ENCODE measurements around the gene MAGED4B. TPM values are rescaled to one million over a fixed set of nuclear protein-coding genes. Genes with fewer than 3 reads are reported as not detected.
"Not testable (repeated sequence)": the region's sequence is repeated elsewhere in the genome, so short reads cannot be mapped to it uniquely, and the experiment has no call there.

The MAGED4B gene
- total RNA-seq, result 100 to 1,000 TPM; 132 to 225 TPM
- 153 TPM for polyA plus RNA-seq (2013, experiment 1 of 2)
- polyA plus RNA-seq (2013, experiment 2 of 2), result 118 TPM
- long read RNA-seq, experiment 1, partial matches to known transcripts, result 19 of 29 reads
- long read RNA-seq, experiment 1, other reads (novel, unspliced or antisense), result 4 of 29 reads
- long read RNA-seq, experiment 2, transcript MAGED4B-211 (13 exons, 2,482 nt), result minor isoform, 40 of 350 reads
- long read RNA-seq, experiment 2, transcript MAGED4B-201 (13 exons, 2,578 nt), result major isoform, 82 of 350 reads
- long read RNA-seq, experiment 2, partial matches to known transcripts, result 27 of 350 reads
- long read RNA-seq, experiment 2, other reads (novel, unspliced or antisense), result 196 of 350 reads
- long read RNA-seq, experiment 3, transcript MAGED4B-211 (13 exons, 2,482 nt), result minor isoform, 81 of 632 reads
- long read RNA-seq, experiment 3, transcript MAGED4B-201 (13 exons, 2,578 nt), result major isoform, 215 of 632 reads
- long read RNA-seq, experiment 3, transcript MAGED4B-202 (13 exons, 2,510 nt), result minor isoform, 9 of 632 reads
- long read RNA-seq, experiment 3, partial matches to known transcripts, result 32 of 632 reads
- long read RNA-seq, experiment 3, other reads (novel, unspliced or antisense), result 295 of 632 reads
- long read RNA-seq, experiment 4, partial matches to known transcripts, result 4 of 5 reads
- long read RNA-seq, experiment 4, other reads (novel, unspliced or antisense), result 0 of 5 reads

- not testable (repeated sequence) for H3K27ac ChIP-seq (ENCODE audit: low read depth, low read length); H3K9ac ChIP-seq (ENCODE audit: extremely low read depth, low read length, poor library complexity, severe bottlenecking); H3K4me1 ChIP-seq (ENCODE audit: control insufficient read depth, insufficient read depth, low read length); H3K36me3 Mint-ChIP-seq (ENCODE audit: low read depth); H3K27me3 ChIP-seq (ENCODE audit: control insufficient read depth, insufficient read depth, low read length, poor library complexity, severe bottlenecking); H3K36me3 ChIP-seq (ENCODE audit: control insufficient read depth, insufficient read depth, low read length); H3K9me3 ChIP-seq (ENCODE audit: control insufficient read depth, low read length); H3K9me3 Mint-ChIP-seq; H3K4me3 ChIP-seq (ENCODE audit: low read length); H3K27me3 Mint-ChIP-seq (ENCODE audit: insufficient read depth); H3K4me1 Mint-ChIP-seq; H3K27ac Mint-ChIP-seq; DNase-seq; H3K4me3 Mint-ChIP-seq
- WGBS, 2 experiments (ENCODE audit: insufficient coverage in 1 of 2, insufficient read length in 1 of 2), result no CpG with 5 or more reads among the region's 56 CpGs
These were observed at the start of gene MAGED4B for GRCh38 chrX:52068666-52069640. TSS of gene MAGED4B (minus strand) at chrX:52069183. CDS start at chrX:52068172, 1,011 bp downstream.

- no peaks in the 10 kb centered on the region for H3K4me1 ChIP-seq (ENCODE audit: control insufficient read depth, insufficient read depth, low read length)
- WGBS, 2 experiments (ENCODE audit: insufficient coverage in 1 of 2, insufficient read length in 1 of 2), result 89% methylated on average over 3 of the region's 3 CpGs; no CpG with 5 or more reads in 1 of the 2 experiments
- TF ChIP-seq CTCF (conservative IDR thresholded peaks at IDR 0.05), result no peak
These were observed 49.3 kb upstream of the MAGED4B start for GRCh38 chrX:52118262-52118661.

GRCh38 chrX:52082578-52082977, 13.6 kb upstream of the MAGED4B start:
- no peak overlapping the region for H3K9ac ChIP-seq (ENCODE audit: extremely low read depth, low read length, poor library complexity, severe bottlenecking)
- H3K27ac Mint-ChIP-seq, result no peak overlapping the region
- H3K9me3 ChIP-seq (ENCODE audit: control insufficient read depth, low read length), result no peaks in the 10 kb centered on the region
- H3K4me1 ChIP-seq (ENCODE audit: control insufficient read depth, insufficient read depth, low read length), result no peaks in the 10 kb centered on the region
- H3K9me3 Mint-ChIP-seq, result peaks cover 72% of the 10 kb centered on the region
- no peaks in the 10 kb centered on the region for H3K36me3 Mint-ChIP-seq (ENCODE audit: low read depth)
- H3K4me1 Mint-ChIP-seq, result no peaks in the 10 kb centered on the region
- H3K4me3 Mint-ChIP-seq, result no peak overlapping the region
- no peaks in the 10 kb centered on the region for H3K36me3 ChIP-seq (ENCODE audit: control insufficient read depth, insufficient read depth, low read length)
- no peak for DNase-seq
- no peaks in the 10 kb centered on the region for H3K27me3 ChIP-seq (ENCODE audit: control insufficient read depth, insufficient read depth, low read length, poor library complexity, severe bottlenecking)
- no peak overlapping the region for H3K4me3 ChIP-seq (ENCODE audit: low read length)
- H3K27ac ChIP-seq (ENCODE audit: low read depth, low read length), result no peak overlapping the region
- peaks cover 8% of the 10 kb centered on the region for H3K27me3 Mint-ChIP-seq (ENCODE audit: insufficient read depth)
- 73 to 91% methylated on average over 3 to 4 of the region's 4 CpGs for WGBS, 2 experiments (ENCODE audit: insufficient coverage in 1 of 2, insufficient read length in 1 of 2)
- no peak for TF ChIP-seq CTCF (conservative IDR thresholded peaks at IDR 0.05)

More at GRCh38 chrX:52118262-52118661, 49.3 kb upstream of the MAGED4B start:
- H3K27me3 Mint-ChIP-seq (ENCODE audit: insufficient read depth), result peaks cover 16% of the 10 kb centered on the region
- no peak for DNase-seq
- H3K27ac Mint-ChIP-seq, result no peak overlapping the region
- H3K27ac ChIP-seq (ENCODE audit: low read depth, low read length), result no peak overlapping the region
- no peaks in the 10 kb centered on the region for H3K4me1 Mint-ChIP-seq
- H3K27me3 ChIP-seq (ENCODE audit: control insufficient read depth, insufficient read depth, low read length, poor library complexity, severe bottlenecking), result no peaks in the 10 kb centered on the region
- H3K4me3 Mint-ChIP-seq, result no peak overlapping the region
- no peaks in the 10 kb centered on the region for H3K36me3 ChIP-seq (ENCODE audit: control insufficient read depth, insufficient read depth, low read length)
- peaks cover 69% of the 10 kb centered on the region for H3K9me3 Mint-ChIP-seq
- H3K4me3 ChIP-seq (ENCODE audit: low read length), result no peak overlapping the region
- no peaks in the 10 kb centered on the region for H3K9me3 ChIP-seq (ENCODE audit: control insufficient read depth, low read length)
- H3K9ac ChIP-seq (ENCODE audit: extremely low read depth, low read length, poor library complexity, severe bottlenecking), result no peak overlapping the region
- H3K36me3 Mint-ChIP-seq (ENCODE audit: low read depth), result no peaks in the 10 kb centered on the region

Measured in endodermal cell (in vitro differentiated cells).